HG03139 (cell line): ENCODE measurements around the gene BASP1.
"Not testable (repeated sequence)": the region's sequence is repeated elsewhere in the genome, so short reads cannot be mapped to it uniquely, and the experiment has no call there.

Experiments
- ATAC-seq: cut with Tn5 transposase; IDR thresholded peaks from one replicate; pipeline ENCODE4 v1.9.1; 2021; ENCODE audit not compliant: unreplicated experiment

The BASP1 gene

DNA sequence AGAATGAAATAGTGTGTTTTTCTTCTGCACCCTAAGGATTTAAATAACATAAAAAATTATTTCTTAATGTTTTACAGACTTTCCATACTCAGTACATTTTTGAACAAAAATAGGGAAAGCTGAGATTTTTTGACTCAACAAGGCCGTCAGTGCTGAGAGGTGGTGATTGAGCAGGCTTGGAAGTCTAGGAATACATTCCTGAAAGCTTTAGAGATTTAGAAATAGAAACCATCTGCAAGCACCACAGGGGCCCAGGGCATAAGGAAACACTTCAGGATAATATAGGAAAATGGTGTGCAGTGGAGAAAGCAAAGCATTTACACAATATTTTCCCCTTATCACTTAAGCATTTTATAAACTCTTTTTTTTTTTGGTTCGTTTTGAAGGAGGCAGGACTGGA lies 5.2 kb downstream of the BASP1 start:
- no peak for ATAC-seq

GRCh38 chr5:17223367-17224185 lies 6.1 kb downstream of the BASP1 start:
- ATAC-seq, result no peak

- ATAC-seq, result peak; percentile 37
Measured at GRCh38 chr5:17224858-17225511, 7.6 kb downstream of the BASP1 start.

DNA sequence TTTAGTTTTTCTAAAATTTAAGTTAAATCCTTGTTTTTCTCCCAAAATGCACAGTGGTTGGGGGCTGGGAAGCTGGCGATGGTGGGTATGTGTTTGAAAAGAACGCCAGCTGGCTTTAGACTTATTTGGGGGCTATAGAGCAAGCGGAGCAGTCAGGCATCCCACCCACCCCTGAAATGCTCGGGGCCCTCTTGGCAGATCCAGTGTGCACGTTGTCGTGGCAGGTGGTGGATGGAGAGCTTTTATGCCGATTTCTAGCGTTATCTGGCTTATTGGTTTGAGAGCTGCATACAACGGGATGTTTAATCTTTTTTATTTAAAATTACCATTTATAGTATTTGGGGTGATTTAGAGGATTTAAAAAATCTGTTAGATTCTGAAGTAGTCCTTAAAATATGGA lies 8.1 kb downstream of the BASP1 start:
- ATAC-seq, result no peak

GRCh38 chr5:17227868-17228267 lies 10.4 kb downstream of the BASP1 start:
- no peak for ATAC-seq

- ATAC-seq, result peak; percentile 48
Measured at GRCh38 chr5:17228821-17229291, 11.4 kb downstream of the BASP1 start.

- ATAC-seq, result peak; percentile 41
Measured at GRCh38 chr5:17229313-17229712, 11.9 kb downstream of the BASP1 start.

DNA sequence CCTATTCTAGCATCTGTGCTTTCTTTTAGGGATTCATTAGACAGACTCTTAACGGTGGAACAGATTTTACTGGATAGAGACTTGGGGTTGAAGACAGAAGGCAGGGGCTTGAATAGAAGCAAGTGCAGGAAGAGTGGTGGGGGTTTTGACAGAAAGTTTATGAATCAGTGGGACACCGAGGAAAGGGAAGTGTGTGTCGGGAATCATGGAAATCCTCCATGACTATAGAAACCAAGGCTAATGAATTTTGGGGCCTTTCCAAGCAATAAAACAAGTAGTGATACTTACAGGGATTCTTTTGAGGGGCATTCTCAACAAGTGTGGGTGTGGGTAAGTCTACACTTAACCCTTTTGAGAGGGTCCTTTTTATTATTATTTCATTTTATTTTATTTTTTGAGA lies 12.8 kb downstream of the BASP1 start:
- no peak for ATAC-seq

GRCh38 chr5:17230808-17231525 lies 13.5 kb downstream of the BASP1 start:
- ATAC-seq, result no peak

GRCh38 chr5:17232405-17232804 lies 15.0 kb downstream of the BASP1 start:
- no peak for ATAC-seq

DNA sequence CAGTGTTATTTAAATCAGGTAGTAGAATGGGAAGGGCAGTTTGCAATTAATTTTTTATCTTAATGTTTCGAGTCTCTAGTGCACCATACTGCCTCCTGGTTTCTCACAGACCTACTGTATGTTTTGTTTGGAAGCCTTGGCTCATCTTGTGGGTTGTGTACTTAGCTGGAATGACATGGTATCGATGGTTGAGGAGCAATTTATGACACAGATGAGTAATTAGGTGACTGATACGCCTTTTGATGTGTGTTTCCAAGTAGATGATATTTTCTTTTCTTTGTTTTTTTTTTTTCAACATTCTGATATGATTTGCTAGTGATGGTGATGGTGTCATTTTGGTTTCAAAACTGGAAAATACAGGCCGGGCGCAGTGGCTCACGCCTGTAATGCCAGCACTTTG lies 16.1 kb downstream of the BASP1 start:
- no peak for ATAC-seq

GRCh38 chr5:17234374-17234773 lies 16.9 kb downstream of the BASP1 start:
- ATAC-seq, result no peak

DNA sequence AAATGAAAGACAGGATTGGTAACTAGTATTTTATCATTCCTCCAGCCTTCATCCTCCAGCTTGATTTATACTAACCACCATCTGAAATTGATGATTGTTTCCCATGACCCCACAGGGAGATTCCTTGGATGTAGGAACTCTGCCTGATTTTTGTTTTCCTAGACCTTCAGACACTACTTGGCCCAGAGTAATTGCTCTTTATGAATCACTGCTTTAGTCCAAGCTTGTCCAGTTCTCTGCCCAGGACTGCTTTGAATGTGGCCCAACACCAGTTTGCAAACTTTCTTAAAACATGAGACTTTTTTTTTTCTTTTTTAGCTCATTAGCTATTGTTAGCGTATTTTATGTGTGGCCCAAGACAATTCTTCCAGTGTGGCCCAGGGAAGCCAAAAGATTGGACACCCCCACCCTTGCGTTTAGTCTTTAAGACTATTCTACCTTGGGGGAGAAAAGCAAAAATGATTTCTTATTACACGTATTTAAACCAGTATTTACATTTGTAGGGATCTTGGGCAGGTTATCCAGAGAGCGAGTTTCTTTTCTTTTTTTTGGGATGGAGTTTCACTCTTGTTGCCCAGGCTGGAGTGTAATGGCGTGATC lies 18.4 kb downstream of the BASP1 start:
- no peak for ATAC-seq

GRCh38 chr5:17238521-17239041 lies 21.1 kb downstream of the BASP1 start:
- no peak for ATAC-seq

- ATAC-seq, result no peak
Measured at GRCh38 chr5:17239953-17240352, 22.5 kb downstream of the BASP1 start.

DNA sequence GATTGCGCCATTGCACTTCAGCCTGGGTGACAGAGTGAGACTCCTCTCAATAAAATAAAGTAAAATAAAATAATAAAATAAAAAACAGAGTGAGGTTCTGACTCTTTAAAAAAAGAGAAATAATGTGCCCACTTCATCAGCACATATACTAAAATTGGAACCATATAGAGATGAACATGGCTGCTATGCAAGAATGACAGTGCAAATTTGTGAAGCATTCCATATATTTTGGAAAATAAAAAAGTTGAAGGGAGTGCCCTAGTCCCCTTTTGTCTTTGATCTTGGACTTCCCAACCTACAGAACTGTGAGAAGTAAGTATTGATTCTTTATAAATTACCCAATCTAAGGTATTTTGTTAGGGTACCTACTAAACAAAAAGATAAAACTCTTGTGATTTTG lies 23.1 kb downstream of the BASP1 start:
- ATAC-seq, result no peak

DNA sequence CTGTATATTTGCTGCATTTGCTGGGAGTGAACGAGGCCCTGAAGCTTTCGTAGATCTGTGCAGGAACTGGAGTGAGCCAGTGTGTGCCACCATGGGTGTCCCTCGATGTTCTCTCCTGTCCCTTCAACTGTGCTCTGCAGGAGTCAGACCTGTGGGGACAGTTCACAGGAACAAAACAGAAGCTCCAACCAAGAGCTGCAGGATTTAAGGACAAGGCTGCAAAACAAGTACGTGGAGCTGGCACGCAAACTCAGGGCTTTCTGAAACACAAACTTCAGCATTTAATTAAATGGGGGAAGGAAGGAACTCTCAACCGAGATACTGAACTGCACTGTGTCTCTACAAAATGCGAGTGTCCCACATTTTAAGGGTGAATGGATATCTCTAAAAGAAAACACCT lies 24.2 kb downstream of the BASP1 start:
- ATAC-seq, result no peak

DNA sequence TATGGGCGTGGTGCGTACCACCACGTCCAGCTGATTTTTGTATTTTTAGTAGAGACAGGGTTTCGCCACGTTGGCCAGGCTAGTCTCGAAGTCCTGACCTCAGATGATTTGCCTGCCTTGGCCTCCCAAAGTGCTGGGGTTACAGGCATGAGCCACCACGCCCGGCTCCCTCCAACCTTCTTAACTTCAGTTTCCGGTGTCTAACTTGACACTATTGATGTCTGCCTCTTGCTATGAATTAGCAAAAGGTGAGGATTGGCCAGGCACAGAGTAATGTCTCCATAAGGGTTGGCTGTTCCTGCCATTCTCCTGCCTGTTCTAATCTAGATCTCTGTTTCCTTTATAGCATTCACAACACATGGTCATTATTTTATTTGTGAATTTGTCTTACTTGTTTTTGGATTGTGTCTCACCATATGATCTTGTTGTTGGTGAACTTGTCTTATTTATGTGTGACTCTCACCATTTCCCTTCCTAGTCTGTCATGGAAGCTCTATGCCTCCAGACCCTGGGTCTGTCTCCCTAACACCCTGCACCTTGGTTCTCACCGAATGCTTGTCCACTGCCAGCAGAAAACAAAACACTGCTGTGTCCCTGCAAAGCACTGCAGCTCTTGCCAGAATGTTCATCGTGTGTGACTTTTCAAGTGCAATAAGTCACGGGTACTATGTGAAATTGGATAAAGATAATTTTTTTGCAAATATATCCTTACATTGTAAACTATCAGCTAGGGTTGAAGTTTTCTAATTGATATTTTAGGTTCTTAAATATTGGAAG lies 26.0 kb downstream of the BASP1 start:
- no peak for ATAC-seq

- no peak for ATAC-seq
Measured at GRCh38 chr5:17249029-17249634, 31.7 kb downstream of the BASP1 start.

DNA sequence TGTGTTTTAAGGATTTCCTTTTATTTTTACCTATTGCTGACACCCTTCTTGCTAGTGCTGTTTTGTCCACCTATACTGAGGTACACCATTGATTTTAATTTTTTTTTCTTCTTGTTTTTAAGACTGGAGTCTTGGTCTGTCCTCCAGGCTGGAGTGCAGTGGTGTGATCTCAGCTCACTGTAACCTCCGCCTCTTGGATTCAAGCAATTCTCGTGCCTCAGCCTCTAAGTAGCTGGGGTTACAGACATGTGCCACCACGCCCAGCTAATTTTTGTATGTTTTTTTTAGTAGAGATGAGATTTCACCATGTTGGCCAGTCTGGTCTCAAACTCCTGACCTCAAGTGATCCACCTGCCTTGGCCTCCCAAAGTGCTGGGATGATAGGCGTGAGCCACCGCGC lies 32.4 kb downstream of the BASP1 start:
- ATAC-seq, result not testable (repeated sequence)
